GM19463 (cell line): ENCODE results near the gene VPS35.
"Not testable (repeated sequence)": the region's sequence is repeated elsewhere in the genome, so short reads cannot be mapped to it uniquely, and the experiment has no call there.

ENCODE experiments used
- ATAC-seq: cut with Tn5 transposase; IDR thresholded peaks from one replicate; pipeline ENCODE4 v1.9.1; 2021; ENCODE audit warnings: mild to moderate bottlenecking, moderate library complexity; ENCODE audit not compliant: unreplicated experiment

The VPS35 gene

GRCh38 chr16:46673320-46674013 is 15.5 kb downstream of the VPS35 start:
- ATAC-seq, result peak; percentile 85

GRCh38 chr16:46662123-46662522 is 26.9 kb downstream of the VPS35 start:
- ATAC-seq, result no peak

- ATAC-seq, result peak; percentile 92
Measured at GRCh38 chr16:46658925-46659324, 30.1 kb downstream of the VPS35 start.

GRCh38 chr16:46651305-46651704 is 37.7 kb downstream of the VPS35 start:
- ATAC-seq, result no peak

GRCh38 chr16:46650254-46650623 is 38.7 kb downstream of the VPS35 start:
- ATAC-seq, result no peak

GRCh38 chr16:46649588-46650253 is 39.3 kb downstream of the VPS35 start:
- ATAC-seq, result no peak

GRCh38 chr16:46648656-46649055 is 40.3 kb downstream of the VPS35 start:
- no peak for ATAC-seq

- ATAC-seq, result no peak
Measured at GRCh38 chr16:46638947-46639925, 49.7 kb downstream of the VPS35 start.

GRCh38 chr16:46632778-46633733 is 55.9 kb downstream of the VPS35 start:
- no peak for ATAC-seq

GRCh38 chr16:46629331-46630219 is 59.4 kb downstream of the VPS35 start:
- no peak for ATAC-seq

GRCh38 chr16:46627746-46628145 is 61.2 kb downstream of the VPS35 start:
- ATAC-seq, result no peak

GRCh38 chr16:46626681-46627080 is 62.3 kb downstream of the VPS35 start:
- ATAC-seq, result not testable (repeated sequence)

- not testable (repeated sequence) for ATAC-seq
Measured at GRCh38 chr16:46624862-46625261, 64.1 kb downstream of the VPS35 start.

- not testable (repeated sequence) for ATAC-seq
Measured at GRCh38 chr16:46623707-46624106, 65.3 kb downstream of the VPS35 start.

GRCh38 chr16:46623246-46623645 is 65.7 kb downstream of the VPS35 start:
- ATAC-seq, result not testable (repeated sequence)

- ATAC-seq, result no peak
Measured at GRCh38 chr16:46621934-46622676, 66.9 kb downstream of the VPS35 start.

GRCh38 chr16:46621006-46621933 is 67.7 kb downstream of the VPS35 start, which contains the start of gene SHCBP1:
SHCBP1 (minus strand) TSS chr16:46621379; CDS start chr16:46621359, 20 bp downstream.
- peak; percentile 97 for ATAC-seq
